Epithelial cell of prostate (primary cell): Measurements from ENCODE around the gene TEX13A.
"Not testable (repeated sequence)": the region's sequence is repeated elsewhere in the genome, so short reads cannot be mapped to it uniquely, and the experiment has no call there.

ENCODE experiments used
- DNase-seq: peaks from one replicate; pipeline ENCODE4 v3.0.0-alpha.2; 2011; ENCODE audit warnings: low read depth, low spot score
- H3K27ac ChIP-seq: fragments of 450-650 bp; 2 replicates; pipeline ENCODE4 v1.5.1; 2017; ENCODE audit warnings: mild to moderate bottlenecking

The TEX13A gene, protein sequence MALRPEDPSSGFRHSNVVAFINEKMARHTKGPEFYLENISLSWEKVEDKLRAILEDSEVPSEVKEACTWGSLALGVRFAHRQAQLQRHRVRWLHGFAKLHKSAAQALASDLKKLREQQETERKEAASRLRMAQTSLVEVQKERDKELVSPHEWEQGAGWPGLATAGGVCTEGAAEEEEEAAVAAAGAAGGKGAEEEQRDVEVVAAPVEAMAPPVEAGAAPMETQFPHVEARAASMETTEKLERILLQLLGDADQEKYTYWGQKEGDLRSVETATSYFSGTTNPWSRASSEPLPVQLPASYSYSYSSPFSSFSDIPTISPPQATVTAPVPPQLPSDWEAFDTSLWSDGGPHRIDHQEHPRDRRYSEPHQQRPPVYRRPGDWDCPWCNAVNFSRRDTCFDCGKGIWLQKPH

DNA sequence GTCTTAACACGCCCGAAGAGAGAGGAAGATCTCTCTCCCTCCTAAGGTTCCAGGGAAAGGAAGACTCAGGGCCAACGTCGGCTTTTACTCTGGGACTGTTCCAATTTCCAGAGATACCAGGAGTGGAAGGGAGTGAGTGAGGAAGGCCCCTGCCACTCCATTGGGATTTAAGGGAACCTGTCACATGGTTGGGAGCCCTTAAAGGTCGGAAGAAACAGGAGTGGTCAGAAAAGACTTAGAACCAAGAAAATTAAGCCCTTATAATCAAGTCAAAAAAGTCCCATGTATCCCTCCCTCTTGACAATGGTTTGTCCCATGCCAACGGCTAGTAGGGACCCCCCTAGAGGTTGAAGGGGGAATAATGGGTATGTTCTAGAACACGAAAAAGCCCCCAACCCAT is at the start of gene TEX13A:
Gene TEX13A, minus strand, starts transcription at position 59 of the 400 bp plus-strand sequence. CDS start 297 bp downstream, outside the sequence.
- H3K27ac ChIP-seq = no peak within 1 kb of the TSS
- DNase-seq = no peak

DNA sequence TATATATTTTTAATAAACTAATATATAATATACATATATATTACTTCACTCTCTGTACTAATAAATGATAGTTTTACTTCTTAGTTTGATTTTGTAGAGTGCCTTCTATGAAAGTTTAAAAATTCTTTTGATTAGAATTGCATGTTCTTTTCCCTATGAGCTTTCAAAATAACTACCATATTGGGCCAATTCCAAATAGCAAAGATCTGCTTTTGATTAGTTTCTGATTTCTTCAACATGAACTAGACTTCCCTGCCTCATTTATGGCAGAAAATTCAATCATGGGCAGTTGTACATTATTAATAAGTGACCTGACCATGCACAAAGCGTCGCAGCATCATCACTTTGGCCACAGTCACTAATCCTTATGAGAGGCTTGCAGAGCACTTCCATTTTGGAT is 48.9 kb upstream of the TEX13A start:
- no peak for DNase-seq
- H3K27ac ChIP-seq = no peak overlapping the region

DNA sequence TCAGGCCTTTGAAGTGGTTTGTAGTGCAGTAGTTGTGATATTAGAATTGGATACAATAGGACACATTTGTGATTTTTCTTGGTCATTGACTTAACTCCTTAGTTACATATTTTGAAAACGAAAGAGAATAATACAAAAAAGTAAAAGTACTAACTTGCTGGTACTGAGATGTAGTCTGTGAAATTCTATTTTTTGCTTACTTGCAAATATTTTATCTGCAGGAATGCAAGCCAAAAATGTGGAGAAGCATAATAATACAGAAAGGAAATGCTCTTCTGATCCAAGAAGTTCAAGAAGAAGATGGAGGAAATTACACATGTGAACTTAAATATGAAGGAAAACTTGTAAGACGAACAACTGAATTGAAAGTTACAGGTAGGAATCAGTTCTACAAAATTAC is 46.7 kb upstream of the TEX13A start:
- H3K27ac ChIP-seq = no peak overlapping the region
- DNase-seq = no peak

DNA sequence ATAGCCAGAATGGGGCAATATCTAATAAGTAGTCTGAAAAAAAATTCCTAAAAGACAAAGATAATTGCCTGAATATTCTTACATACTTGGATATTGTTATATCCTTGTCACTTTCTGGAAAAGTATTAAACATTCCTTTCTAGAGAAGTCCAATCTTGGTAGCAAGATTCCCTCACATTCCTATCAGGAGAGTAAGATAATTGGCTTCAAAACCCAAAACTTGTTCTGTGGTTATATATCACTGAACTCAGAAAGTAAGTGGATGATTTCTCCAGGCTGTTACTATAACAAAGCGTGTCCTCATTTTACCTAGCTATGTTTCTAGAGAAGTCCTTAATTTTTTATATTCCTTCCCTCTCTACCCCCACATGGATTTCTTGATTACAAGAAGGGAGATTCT is 46.0 kb upstream of the TEX13A start:
- DNase-seq = no peak

DNA sequence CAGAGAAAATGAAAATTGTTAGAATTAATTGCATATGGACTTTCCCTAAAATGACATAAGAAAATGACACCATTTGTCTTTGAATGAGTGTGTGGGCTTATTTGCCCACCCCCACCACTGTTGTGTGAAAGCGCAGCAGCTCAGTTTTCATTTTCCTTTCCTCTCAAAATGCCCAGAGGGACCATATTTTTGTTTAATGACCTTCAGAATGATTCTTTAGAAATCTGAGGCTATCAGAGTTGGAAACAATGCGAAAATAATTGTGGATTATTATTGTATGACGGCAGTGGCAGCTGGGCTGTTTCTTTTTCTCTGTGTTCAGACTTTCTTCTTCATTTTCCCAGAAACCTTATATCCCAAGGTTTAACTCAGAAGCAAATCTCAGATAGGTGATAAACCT is 44.6 kb upstream of the TEX13A start:
- no peak for DNase-seq
- no peak overlapping the region for H3K27ac ChIP-seq

More for the DNA sequence above, 46.0 kb upstream of the TEX13A start:
- no peak overlapping the region for H3K27ac ChIP-seq

DNA sequence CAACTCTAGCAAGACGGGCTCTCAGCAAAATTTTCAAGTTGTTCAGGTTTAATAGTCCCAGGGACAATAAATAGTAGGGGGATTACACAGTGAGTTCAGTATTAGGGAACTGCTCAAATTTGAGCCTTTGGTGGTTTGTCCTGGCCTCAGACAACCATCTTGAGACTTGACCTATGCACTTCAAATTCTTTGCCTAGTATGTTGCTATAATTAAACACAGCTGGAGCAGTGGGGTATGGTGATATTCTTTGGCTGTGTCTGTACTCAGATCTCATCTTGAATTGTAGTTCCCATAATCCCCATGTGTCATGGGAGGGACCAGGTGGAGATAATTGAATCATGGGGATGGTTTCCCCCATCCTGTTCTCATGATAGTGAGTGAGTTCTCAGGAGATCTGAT is 43.3 kb upstream of the TEX13A start:
- DNase-seq = no peak

DNA sequence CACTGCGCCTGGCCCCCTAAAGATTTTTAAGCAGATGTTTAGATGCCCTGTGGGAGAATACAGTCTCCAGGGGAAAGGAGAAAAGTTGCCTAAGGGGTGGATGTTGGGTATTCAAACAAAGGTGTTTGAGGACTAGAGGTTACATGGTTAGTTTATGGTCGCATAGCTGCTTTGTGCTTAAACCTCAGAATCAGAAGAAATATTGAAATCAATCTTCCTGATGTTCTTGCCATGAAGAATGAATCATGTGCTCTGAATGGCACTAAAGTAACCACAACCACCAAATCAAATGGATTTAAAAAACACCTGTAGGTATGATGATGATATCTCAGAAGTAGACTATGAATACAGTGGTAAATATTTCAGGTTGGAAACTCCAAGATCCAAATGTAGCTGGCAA is 42.7 kb upstream of the TEX13A start:
- DNase-seq = no peak
- H3K27ac ChIP-seq = no peak overlapping the region

More for the DNA sequence above, 43.3 kb upstream of the TEX13A start:
- H3K27ac ChIP-seq = no peak overlapping the region

DNA sequence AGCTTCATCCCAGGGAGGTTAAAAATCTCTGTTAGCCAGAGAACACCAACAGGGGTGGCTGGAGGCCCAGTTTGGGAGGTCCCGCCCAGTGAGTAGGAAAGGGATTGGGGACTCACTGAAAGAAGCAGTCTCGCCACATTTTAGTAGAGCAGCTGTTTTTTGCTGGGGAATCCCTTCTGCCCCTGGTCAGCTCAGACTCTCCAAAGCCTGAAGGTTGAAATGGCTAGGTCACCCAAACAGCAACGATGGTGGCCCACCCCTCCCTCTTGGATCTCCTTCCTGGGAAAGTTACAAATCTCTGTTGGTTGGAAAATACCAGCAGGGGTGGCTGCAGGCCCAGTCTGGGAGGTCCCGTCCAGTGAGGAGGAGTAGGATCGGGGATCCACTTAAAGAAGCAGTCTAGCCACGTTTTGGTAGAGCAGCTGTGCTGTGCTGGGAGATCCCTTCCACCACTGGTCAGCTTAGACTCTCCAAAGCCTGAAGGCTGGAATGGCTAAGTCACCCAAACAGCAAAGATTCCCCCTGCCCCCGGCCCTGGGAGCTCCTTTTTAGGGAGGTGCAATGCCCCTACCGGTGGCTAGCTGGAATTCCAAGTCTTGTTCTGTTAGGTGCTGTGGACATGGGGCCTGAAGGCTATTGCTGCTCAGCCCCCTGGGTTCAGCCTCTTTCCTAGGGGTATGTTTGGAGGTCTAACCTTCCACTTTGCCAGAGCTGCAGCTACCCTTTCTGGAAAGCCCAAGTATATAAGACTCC is 40.0 kb upstream of the TEX13A start:
- H3K27ac ChIP-seq = no peak overlapping the region
- no peak for DNase-seq

DNA sequence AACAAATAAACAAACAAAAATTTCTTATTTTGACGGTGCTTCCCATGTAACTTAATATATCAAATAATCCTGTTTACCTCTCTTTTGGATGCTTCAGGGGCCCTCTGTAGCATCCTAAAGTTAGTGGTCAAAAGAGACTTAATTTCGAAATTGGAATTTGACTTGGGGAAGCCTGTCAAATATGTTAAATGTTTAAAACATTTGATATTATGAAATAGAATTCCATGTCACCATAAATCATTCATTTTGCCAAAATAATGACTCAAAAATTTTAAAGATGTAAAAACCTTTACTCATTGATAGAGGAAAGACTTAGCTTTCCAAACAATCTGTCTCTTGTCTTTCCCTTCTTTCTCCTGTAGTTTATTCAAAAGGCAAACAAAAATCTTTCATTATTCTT is 20.6 kb upstream of the TEX13A start:
- DNase-seq = no peak
- no peak overlapping the region for H3K27ac ChIP-seq

DNA sequence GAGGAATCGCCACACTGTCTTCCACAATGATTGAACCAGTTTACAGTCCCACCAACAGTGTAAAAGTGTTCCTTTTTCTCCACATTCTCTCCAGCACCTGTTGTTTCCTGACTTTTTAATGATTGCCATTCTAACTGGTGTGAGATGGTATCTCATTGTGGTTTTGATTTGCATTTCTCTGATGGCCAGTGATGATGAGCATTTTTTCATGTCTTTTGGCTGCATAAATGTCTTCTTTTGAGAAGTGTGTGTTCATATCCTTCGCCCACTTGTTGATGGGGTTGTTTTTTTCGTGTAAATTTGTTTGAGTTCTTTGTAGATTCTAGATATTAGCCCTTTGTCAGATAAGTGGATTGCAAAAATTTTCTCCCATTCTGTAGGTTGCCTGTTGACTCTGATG is 16.9 kb upstream of the TEX13A start:
- DNase-seq, H3K27ac ChIP-seq: not testable (repeated sequence)

DNA sequence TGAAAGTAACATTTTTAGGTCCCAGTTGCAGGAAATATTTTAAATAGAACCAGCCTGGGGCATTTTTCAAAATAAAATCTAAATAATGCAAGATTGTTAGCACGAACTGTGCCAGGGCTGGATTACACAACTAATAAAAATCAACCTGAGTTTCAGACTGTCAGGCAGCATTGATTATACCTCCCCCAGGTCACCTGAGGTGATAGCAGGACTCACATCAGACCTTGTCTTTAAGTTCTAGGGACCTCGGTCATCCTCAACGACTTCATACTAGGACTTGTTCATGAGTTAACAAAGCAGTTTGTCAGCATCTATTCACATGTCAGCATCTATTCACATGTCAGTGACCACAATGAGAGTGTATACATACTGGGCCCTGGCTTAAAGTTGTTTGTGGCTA is 8.7 kb upstream of the TEX13A start:
- no peak for DNase-seq
- no peak overlapping the region for H3K27ac ChIP-seq

DNA sequence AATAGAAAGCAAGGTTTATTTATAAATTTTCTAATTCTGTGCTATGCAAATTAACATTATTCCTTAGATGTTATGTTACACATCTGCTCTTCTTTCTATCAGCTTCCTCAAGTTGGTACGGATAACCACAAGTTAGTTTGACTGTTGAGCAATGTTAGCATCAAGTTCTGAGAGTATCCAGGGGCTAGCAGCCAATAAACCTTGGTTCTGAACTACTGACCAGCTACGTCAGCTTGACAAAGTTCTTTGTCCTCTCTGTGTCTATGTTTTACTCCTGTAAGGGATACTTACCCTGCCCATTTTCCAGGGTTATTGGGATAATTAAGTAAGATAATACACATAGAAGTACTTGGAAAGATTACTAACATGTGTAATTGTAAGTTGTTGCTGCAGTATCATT is 8.1 kb upstream of the TEX13A start:
- DNase-seq = no peak
- no peak overlapping the region for H3K27ac ChIP-seq

DNA sequence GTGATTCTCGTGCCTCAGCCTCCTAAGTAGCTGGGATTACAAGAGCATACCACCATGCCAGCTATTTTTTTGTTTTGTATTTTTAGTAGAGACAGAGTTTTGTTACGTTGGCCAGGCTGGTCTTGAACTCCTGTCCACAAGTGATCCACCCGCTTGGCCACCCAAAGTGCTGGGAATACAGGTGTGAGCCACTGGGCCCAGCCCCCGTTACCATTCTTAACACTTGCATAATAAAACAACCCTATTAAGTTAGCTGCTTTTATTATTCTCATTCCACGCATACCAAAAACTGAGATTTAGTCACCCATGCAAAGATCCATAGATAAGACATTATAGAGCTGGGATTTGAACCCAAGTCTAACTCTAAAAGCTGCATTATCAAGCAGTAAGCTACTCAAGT is 6.0 kb upstream of the TEX13A start:
- H3K27ac ChIP-seq = no peak overlapping the region
- DNase-seq = no peak

DNA sequence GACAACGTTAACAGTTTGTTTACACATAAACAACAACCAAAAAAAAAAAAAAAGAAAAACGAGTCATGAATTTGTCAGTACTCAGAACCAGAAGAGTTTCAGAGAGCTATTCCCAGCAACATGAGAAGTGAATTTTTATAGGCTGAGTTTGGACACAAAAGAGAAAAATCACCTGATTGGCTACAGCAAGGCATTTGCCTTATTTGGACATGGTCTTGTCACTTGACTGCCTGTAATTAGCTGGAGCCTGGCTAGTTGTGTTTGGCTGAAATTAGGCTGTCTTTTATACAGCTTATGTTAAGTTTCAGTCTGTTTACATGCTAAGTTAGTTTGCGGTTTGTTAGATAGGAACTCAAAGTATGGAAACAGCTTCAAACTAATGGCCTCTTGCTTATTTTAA is 880 bp upstream of the TEX13A start:
- H3K27ac ChIP-seq = no peak overlapping the region
- DNase-seq = no peak

DNA sequence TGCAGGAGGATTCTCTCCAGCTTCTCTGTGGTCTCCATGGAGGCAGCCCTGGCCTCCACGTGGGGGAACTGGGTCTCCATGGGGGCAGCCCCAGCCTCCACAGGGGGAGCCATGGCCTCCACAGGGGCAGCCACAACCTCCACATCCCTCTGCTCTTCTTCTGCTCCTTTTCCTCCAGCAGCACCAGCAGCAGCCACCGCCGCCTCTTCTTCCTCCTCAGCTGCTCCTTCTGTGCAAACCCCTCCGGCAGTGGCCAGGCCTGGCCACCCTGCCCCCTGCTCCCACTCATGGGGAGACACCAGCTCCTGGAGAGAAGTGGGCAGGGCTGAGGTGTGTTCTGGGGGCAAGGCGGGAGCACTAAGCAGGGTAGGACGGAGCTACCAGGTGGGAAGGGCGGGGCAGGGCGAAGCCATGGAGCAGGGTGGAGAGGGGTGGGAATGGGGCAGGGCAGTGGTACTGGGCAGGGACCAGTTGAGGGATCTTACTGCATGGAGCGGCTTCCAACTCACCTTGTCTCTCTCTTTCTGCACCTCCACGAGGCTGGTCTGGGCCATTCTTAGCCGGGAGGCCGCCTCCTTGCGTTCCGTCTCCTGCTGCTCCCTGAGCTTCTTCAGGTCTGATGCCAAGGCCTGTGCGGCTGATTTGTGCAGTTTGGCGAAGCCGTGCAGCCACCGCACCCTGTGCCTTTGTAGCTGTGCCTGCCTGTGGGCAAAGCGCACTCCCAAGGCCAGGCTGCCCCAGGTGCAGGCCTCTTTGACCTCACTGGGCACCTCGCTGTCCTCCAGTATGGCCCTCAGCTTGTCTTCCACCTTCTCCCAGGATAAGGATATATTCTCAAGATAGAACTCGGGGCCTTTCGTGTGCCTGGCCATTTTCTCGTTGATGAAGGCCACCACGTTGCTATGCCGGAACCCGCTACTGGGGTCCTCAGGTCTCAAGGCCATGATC is 766 bp downstream of the TEX13A start:
- no peak overlapping the region for H3K27ac ChIP-seq
- DNase-seq = no peak

DNA sequence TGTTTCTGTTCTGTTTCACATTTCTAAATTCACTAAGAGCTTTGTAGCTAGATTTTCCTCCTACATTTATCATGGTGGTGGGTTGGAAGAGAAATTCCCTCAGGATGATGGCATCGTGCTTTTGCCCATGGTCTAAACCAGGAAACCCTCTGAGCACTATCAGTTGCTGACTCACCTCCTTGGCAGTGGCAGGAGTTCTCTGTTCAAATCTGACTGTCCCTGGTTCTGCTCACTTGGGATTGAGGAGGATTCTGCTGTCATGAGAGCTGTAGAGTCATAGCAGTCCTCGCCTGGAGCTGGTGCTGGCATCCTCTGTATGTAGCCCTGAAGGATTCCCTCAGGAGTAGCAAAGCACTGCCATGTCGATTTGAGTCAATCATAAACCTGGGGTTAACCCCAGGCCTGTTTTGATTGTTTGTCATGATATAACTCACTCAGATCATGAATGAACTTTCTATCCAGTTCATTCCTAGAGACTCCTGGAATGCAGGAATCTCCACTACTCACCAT is 9.4 kb downstream of the TEX13A start:
- DNase-seq = no peak
- no peak overlapping the region for H3K27ac ChIP-seq

DNA sequence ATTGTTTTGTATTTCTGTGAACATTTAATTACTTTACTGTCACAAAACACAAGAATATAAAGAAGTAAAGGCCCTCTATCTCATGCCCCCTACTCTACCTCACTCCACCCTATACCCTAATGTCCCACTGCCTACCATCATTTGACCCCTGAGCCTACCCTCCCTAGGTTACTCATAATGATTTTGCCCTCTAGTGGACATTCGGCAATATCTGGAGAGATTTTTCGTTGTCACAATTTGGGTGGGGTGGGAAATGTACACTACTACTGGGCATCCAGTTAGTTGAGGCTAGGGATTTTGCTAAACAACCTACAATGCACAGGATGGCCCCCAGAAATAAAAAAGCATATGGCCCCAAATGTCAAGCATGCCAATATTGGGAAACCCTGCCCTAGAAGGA is 10.2 kb downstream of the TEX13A start:
- no peak overlapping the region for H3K27ac ChIP-seq
- DNase-seq = no peak

DNA sequence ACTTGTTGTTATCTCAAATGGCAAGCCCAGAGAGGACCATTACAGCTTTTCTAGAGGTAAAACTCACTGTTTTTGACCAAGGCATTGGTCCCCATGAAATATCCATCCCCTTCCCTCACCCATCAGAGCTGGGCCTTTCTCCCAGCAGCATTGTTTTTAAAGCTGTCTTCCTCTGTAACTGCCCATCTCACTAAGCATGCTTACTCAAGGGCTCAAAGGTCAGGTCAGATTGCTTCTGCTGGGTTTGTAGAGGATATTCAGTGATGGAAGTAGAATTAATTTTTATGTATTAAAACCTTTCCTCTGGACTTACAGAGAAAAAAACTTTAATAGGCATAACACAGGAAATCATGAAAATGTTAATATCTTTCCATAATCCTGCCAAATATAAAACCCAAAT is 11.1 kb downstream of the TEX13A start:
- H3K27ac ChIP-seq = no peak overlapping the region

DNA sequence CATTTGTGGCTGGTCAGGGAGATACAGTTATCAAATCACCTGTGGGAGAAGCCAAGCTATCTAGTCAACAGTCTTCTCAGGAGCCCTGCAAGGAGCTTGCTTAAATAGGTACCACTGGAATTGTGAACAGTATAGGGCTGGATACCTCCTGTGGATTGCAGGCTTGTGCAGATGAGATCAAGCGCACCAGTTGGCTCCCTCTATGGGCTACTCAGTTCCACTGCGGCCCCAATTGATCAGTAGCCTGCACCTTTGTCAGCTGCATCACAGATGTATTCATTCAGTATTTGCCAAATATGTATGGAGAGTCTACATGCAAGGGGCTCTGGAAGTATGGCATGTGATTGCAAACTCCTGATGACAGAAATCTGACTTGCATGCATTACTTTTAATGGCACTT is 28.6 kb downstream of the TEX13A start:
- DNase-seq = no peak
- H3K27ac ChIP-seq = no peak overlapping the region

More for the DNA sequence above, 11.1 kb downstream of the TEX13A start:
- no peak for DNase-seq

DNA sequence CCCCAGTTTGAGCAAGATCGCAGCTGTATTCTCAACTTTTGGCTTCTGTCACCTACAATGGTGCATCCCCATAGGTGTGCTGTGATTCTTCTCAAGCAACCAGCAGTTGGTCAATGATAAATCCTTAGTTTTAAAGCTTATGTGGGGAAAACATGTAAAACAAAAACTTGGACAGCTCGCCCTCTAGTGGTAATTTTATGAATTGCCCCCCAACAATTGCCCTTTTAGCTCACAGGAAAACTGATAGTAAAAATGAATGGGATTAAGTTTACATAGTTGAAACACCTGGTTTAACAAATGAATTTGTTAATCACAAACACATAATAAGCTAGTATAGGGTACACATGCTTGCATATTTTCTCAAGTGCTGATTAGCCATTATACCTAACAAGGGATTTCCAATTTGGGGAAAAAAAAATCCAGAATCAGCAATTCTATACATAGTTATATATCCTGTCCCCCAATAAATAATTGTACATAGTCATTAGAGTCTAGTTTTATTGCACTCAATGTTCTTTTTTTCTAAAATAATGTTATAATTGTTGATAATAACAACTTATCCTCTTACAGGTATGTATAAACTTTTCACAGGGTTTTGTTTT is 30.1 kb downstream of the TEX13A start:
- no peak overlapping the region for H3K27ac ChIP-seq
- no peak for DNase-seq
